ENCODE measurements around the gene ARHGEF4.

ARHGEF4 gene

GRCh38 chr2:131041402-131042147 is 204.9 kb downstream of the ARHGEF4 start:
- peak; percentile 9 for DNase-seq

GRCh38 chr2:131042148-131042775 is 205.5 kb downstream of the ARHGEF4 start:
- DNase-seq: no peak

- DNase-seq: no peak
These were observed 206.7 kb downstream of the ARHGEF4 start for GRCh38 chr2:131043199-131044074.

- no peak for DNase-seq
These were observed 207.5 kb downstream of the ARHGEF4 start for GRCh38 chr2:131044075-131044756.

GRCh38 chr2:131044757-131045150 is 208.0 kb downstream of the ARHGEF4 start:
- DNase-seq: no peak

- no peak for DNase-seq
These were observed 208.7 kb downstream of the ARHGEF4 start for GRCh38 chr2:131045286-131046027.

GRCh38 chr2:131046028-131046917 is 209.6 kb downstream of the ARHGEF4 start:
- no peak for DNase-seq

- no peak for DNase-seq
These were observed 210.4 kb downstream of the ARHGEF4 start for GRCh38 chr2:131046918-131047652.

GRCh38 chr2:131047920-131048560 is 211.3 kb downstream of the ARHGEF4 start:
- no peak for DNase-seq

- no peak for DNase-seq
These were observed 211.9 kb downstream of the ARHGEF4 start for GRCh38 chr2:131048641-131049040.

GRCh38 chr2:131049150-131049718 is 212.5 kb downstream of the ARHGEF4 start:
- DNase-seq: no peak

- no peak for DNase-seq
These were observed 214.2 kb downstream of the ARHGEF4 start for GRCh38 chr2:131050896-131051295.

GRCh38 chr2:131052741-131053263 is 216.1 kb downstream of the ARHGEF4 start:
- no peak for DNase-seq

- no peak for DNase-seq
These were observed 217.8 kb downstream of the ARHGEF4 start for GRCh38 chr2:131054488-131054887.

- no peak for DNase-seq
These were observed 218.7 kb downstream of the ARHGEF4 start for GRCh38 chr2:131055169-131056065.

- DNase-seq: no peak
These were observed 219.7 kb downstream of the ARHGEF4 start for GRCh38 chr2:131056204-131056931.

GRCh38 chr2:131056932-131057287 is 220.2 kb downstream of the ARHGEF4 start:
- no peak for DNase-seq

All from GDM1 (cell line).